Karpas-422 (cell line): ENCODE data around the gene LLGL1. TPM values are rescaled to one million over a fixed set of nuclear protein-coding genes. Genes with fewer than 3 reads are reported as not detected.

Experiments used
- DNase-seq: peaks from one replicate; pipeline ENCODE4 v3.0.0-alpha.2; 2015
- H2AFZ ChIP-seq: fragments of 200-600 bp; sonication (generic); 2 replicates; pipeline ENCODE4 v1.6.1; 2014; ENCODE audit warnings: antibody characterized with exemption, low read length, mixed read lengths
- H3K27ac ChIP-seq: fragments of 200-600 bp; sonication (generic); 2 replicates; pipeline ENCODE4 v1.5.1; 2014; ENCODE audit warnings: mild to moderate bottlenecking, low read length, moderate library complexity
- H3K27me3 ChIP-seq: fragments of 200-600 bp; sonication (generic); 2 replicates; pipeline ENCODE4 v1.6.1; 2014; ENCODE audit warnings: low read length, mixed read lengths
- H3K36me3 ChIP-seq: fragments of 200-600 bp; sonication (generic); 2 replicates; pipeline ENCODE4 v1.6.1; 2014; ENCODE audit warnings: low read length, mixed read lengths; ENCODE audit not compliant: insufficient read depth
- H3K4me1 ChIP-seq: fragments of 200-600 bp; sonication (generic); 2 replicates; pipeline ENCODE4 v1.6.1; 2014; ENCODE audit warnings: mild to moderate bottlenecking, low read length, mixed read lengths
- H3K4me2 ChIP-seq: fragments of 200-600 bp; sonication (generic); 2 replicates; pipeline ENCODE4 v1.6.1; 2014; ENCODE audit warnings: low read length, low read depth, mild to moderate bottlenecking; ENCODE audit not compliant: poor library complexity, severe bottlenecking
- H3K4me3 ChIP-seq: fragments of 200-600 bp; sonication (generic); 2 replicates; pipeline ENCODE4 v1.5.1; 2014; ENCODE audit warnings: mild to moderate bottlenecking, antibody characterized with exemption, low read length, mixed read lengths
- H3K79me2 ChIP-seq: fragments of 200-600 bp; sonication (generic); 2 replicates; pipeline ENCODE4 v1.6.1; 2014; ENCODE audit warnings: mild to moderate bottlenecking, low read length, mixed read lengths
- H3K9ac ChIP-seq: fragments of 200-600 bp; sonication (generic); 2 replicates; pipeline ENCODE4 v1.6.0; 2014; ENCODE audit warnings: low read length
- H3K9me2 ChIP-seq: fragments of 200-600 bp; sonication (generic), shearing (Covaris generic); replicated peaks from 2 replicates; pipeline ENCODE4 v1.6.0; 2014; ENCODE audit warnings: mild to moderate bottlenecking, low read length, moderate library complexity; ENCODE audit not compliant: insufficient read depth
- H3K9me3 ChIP-seq: fragments of 300-700, 200-600 bp; sonication (generic); 2 replicates; pipeline ENCODE4 v1.6.1; 2014; ENCODE audit warnings: low read length, mixed read lengths
- H4K20me1 ChIP-seq: fragments of 200-600 bp; sonication (generic); 2 replicates; pipeline ENCODE4 v1.6.1; 2014; ENCODE audit warnings: mild to moderate bottlenecking, antibody characterized with exemption, low read length, low read depth; ENCODE audit not compliant: insufficient read depth
- total RNA-seq: library from RNA; depleted of rRNA; stranded (reverse); fragments of >200 nt; shearing (Covaris generic); gene quantifications from 2 replicates; pipeline ENCODE4 v1.2.3, GENCODE V29; 2014; ENCODE audit warnings: low replicate concordance

Gene LLGL1
- total RNA-seq, 1 experiment from 2014 or later, result 12.1 TPM

DNA sequence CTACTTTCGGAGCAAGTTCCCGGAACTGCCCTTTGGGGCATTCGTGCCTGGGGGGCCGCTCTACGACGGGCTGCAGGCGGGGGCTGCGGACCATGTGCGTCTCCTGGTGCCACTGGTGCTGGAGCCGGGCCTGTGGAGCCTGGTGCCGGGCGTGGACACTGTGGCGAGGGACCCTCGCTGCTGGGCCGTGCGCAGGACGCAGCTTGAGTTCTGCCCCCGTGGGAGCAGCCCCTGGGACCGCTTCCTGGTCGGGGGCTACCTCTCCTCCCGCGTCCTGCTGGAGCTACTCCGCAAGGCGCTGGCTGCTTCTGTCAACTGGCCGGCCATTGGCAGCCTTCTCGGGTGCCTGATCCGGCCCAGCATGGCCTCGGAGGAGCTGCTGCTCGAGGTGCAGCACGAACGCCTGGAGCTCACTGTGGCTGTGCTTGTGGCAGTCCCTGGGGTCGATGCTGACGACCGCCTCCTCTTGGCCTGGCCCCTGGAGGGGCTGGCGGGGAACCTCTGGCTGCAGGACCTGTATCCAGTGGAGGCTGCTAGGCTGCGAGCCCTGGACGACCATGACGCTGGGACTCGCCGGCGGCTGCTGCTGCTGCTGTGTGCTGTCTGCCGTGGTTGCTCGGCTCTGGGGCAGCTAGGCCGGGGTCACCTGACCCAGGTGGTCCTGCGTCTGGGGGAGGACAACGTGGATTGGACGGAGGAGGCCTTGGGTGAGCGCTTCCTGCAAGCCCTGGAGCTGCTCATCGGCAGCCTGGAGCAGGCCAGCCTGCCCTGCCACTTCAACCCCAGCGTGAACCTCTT is 38.6 kb downstream of the LLGL1 start:
- H3K9me3 ChIP-seq, result no peaks in the 10 kb centered on the region
- H3K4me1 ChIP-seq, result peaks cover 19% of the 10 kb centered on the region
- H3K4me2 ChIP-seq, result no peak overlapping the region
- no peak overlapping the region for H2AFZ ChIP-seq
- H3K27me3 ChIP-seq, result no peaks in the 10 kb centered on the region
- no peaks in the 10 kb centered on the region for H3K9me2 ChIP-seq
- no peak overlapping the region for H3K27ac ChIP-seq
- H3K79me2 ChIP-seq, result no peaks in the 10 kb centered on the region
- H4K20me1 ChIP-seq, result no peaks in the 10 kb centered on the region
- no peak overlapping the region for H3K9ac ChIP-seq
- H3K36me3 ChIP-seq, result no peaks in the 10 kb centered on the region
- no peak for DNase-seq
- no peak overlapping the region for H3K4me3 ChIP-seq

DNA sequence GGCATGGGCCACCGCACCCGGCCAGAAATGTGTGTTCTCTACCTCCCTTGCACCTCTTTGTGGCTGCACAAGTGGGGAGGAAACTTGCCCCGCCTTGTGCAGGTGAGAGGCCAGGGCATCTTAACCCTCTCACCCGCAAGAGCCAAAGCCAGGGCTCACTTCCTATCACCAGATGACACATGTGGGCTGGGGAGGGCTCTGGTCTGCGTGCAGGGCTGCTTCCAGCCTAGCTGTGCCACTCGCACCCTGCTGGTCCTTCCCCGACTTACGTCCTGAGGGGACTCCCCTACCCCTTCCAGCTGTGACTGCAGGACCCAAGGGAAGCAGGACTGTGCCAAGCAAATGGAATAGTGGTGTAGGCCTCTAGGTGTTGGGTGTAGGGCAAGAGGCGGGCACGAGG is 41.9 kb downstream of the LLGL1 start:
- H3K4me1 ChIP-seq, result no peaks in the 10 kb centered on the region
- no peak overlapping the region for H3K4me2 ChIP-seq
- no peak overlapping the region for H2AFZ ChIP-seq
- H3K9me3 ChIP-seq, result no peaks in the 10 kb centered on the region
- H3K79me2 ChIP-seq, result no peaks in the 10 kb centered on the region
- H3K9me2 ChIP-seq, result no peaks in the 10 kb centered on the region
- no peak overlapping the region for H3K27ac ChIP-seq
- H3K4me3 ChIP-seq, result no peak overlapping the region
- no peaks in the 10 kb centered on the region for H3K27me3 ChIP-seq
- no peaks in the 10 kb centered on the region for H4K20me1 ChIP-seq
- H3K36me3 ChIP-seq, result peaks cover 4% of the 10 kb centered on the region; the same call in 1 of the 2 replicates
- no peak overlapping the region for H3K9ac ChIP-seq
- DNase-seq, result no peak

DNA sequence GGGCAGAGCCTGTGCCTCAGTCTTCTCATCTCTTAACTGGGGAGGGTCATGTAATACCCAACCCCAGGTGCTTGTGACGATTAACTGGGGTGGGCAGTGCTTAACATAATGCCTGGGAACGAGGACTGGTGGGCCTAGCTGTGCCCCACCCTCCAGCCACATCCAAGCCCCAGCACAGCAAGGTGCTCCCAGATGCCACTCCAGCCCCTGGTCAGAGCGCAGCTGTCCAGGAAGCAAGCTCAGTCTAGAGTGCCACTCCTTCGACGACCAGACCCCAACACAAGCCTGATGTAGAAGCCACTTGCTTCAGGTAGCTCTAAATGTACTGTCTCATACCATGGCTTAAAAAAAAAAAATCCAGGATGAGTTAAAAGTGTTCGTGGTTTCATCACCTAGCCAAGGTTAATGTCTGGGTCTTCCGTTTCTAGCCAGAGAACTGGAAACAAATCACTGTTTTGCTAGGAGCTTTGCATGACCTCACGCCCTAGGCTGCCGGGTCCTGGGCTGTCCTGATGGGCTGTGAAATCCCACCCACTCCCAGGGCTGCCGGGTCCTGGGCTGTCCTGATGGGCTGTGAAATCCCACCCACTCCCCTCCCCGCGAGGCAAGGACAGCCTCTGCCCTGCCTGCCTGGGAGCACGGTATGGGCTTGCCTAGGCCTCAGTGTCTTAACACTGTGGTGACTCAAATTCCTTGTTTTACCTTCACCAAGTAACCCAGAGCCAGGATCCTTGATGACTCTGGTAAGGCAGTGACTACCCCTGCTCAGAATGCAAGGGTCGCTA is 42.7 kb downstream of the LLGL1 start:
- no peak overlapping the region for H3K4me2 ChIP-seq
- no peak overlapping the region for H3K4me3 ChIP-seq
- H4K20me1 ChIP-seq, result no peaks in the 10 kb centered on the region
- no peaks in the 10 kb centered on the region for H3K9me3 ChIP-seq
- H2AFZ ChIP-seq, result no peak overlapping the region
- H3K36me3 ChIP-seq, result peaks cover 5% of the 10 kb centered on the region; the same call in 1 of the 2 replicates
- no peak for DNase-seq
- H3K27me3 ChIP-seq, result no peaks in the 10 kb centered on the region
- H3K79me2 ChIP-seq, result no peaks in the 10 kb centered on the region
- H3K9ac ChIP-seq, result no peak overlapping the region
- H3K27ac ChIP-seq, result no peak overlapping the region
- no peaks in the 10 kb centered on the region for H3K4me1 ChIP-seq
- no peaks in the 10 kb centered on the region for H3K9me2 ChIP-seq

DNA sequence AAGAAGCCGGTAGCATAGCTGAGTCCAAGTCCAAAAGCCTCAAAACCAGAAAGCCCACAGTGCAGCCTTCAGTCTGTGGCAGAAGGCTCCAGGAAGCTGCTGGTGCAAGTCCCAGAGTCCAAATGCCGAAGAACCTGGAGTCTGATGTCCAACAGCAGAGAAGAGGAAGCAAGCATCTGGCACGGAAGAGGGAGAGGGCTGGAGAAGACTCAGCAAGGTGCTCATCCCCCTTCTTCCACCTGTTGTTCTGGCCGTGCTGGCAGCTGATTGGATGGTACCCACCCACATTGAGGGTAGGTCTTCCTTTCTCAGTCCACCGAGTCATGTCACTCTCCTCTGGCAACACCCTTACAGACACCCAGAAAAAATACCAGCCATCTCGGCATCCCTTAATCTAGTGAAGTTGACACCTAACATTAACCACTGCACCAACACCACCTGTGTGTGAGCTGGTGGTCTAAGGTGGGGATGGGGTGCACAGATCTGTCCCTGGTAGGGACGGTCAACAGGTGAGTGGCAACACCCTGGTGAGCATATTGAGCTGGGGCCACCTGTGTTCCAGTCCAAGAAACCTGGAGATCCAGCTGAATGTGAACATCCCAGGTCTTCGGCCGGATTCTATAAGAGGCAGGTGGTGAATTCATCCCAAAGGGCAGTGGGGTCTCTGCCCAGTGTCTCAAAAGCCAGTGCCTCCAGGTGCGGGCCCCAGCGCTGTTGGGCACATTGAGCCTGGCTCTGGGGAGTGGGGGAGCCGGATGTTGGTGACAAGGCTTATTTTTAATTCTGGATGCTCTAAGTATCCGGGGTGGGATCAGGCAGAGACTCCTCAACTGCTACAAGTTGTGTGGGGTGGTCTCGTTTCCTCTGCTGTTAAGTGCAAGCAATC is 44.9 kb downstream of the LLGL1 start:
- Histone ChIP-seq H3K4me2 (no peak overlapping the region), H3K36me3 (peaks cover 9% of the 10 kb centered on the region; the same call in 1 of the 2 replicates), H4K20me1 (no peaks in the 10 kb centered on the region), H3K4me3 (no peak overlapping the region), H3K4me1 (no peaks in the 10 kb centered on the region), H2AFZ (no peak overlapping the region), H3K27ac (no peak overlapping the region), H3K27me3 (no peaks in the 10 kb centered on the region), H3K9ac (no peak overlapping the region), H3K79me2 (no peaks in the 10 kb centered on the region), H3K9me2 (no peaks in the 10 kb centered on the region), H3K9me3 (no peaks in the 10 kb centered on the region)
- DNase-seq, result no peak

DNA sequence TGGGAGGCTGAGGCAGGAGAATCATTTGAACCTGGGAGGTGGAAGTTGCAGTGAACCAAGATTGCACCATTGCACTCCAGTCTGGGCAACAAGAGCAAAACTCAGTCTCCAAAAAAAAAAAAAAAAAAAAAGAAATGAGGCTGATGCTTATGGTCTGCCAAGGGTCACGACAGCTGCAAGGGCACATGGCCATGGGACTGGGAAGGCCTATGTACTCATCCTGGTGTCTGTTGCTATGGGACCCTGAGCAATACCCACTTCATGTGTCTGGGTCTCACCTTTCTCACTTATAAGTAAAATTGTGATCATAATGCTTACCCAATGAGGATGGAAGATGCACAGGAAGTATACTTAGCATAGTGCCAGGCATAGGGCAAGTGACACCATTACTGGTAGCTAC is 51.6 kb downstream of the LLGL1 start:
- Histone ChIP-seq H3K36me3 (peaks cover 34% of the 10 kb centered on the region), H4K20me1 (no peaks in the 10 kb centered on the region), H2AFZ (no peak overlapping the region), H3K4me2 (no peak overlapping the region), H3K27ac (no peak overlapping the region), H3K79me2 (no peaks in the 10 kb centered on the region), H3K9me3 (no peaks in the 10 kb centered on the region), H3K9ac (no peak overlapping the region), H3K4me3 (no peak overlapping the region), H3K9me2 (no peaks in the 10 kb centered on the region), H3K27me3 (no peaks in the 10 kb centered on the region), H3K4me1 (no peaks in the 10 kb centered on the region)
- no peak for DNase-seq

DNA sequence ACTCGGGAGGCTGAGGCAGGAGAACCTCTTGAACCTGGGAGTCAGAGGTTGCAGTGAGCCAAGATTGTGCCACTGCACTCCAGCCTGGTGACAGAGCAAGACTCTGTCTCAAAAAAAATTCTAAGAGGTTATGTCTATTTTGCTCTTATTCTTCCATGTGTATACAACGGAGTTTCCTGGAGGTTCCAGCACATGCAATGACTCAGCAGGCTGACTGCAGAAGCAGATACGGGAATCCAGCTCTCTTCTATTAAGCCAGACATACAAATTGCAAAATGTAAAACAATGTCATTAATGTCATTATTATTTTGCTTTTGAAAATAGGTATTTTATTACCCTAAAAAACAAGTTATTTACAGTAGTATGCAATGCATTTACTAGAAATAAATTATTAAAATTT is 53.4 kb downstream of the LLGL1 start:
- no peaks in the 10 kb centered on the region for H3K27me3 ChIP-seq
- no peak overlapping the region for H3K9ac ChIP-seq
- DNase-seq, result no peak
- no peaks in the 10 kb centered on the region for H4K20me1 ChIP-seq
- H3K4me2 ChIP-seq, result no peak overlapping the region
- no peak overlapping the region for H2AFZ ChIP-seq
- peaks cover 40% of the 10 kb centered on the region for H3K36me3 ChIP-seq
- H3K79me2 ChIP-seq, result no peaks in the 10 kb centered on the region
- H3K4me1 ChIP-seq, result no peaks in the 10 kb centered on the region
- no peak overlapping the region for H3K27ac ChIP-seq
- no peaks in the 10 kb centered on the region for H3K9me3 ChIP-seq
- H3K4me3 ChIP-seq, result no peak overlapping the region
- H3K9me2 ChIP-seq, result no peaks in the 10 kb centered on the region

DNA sequence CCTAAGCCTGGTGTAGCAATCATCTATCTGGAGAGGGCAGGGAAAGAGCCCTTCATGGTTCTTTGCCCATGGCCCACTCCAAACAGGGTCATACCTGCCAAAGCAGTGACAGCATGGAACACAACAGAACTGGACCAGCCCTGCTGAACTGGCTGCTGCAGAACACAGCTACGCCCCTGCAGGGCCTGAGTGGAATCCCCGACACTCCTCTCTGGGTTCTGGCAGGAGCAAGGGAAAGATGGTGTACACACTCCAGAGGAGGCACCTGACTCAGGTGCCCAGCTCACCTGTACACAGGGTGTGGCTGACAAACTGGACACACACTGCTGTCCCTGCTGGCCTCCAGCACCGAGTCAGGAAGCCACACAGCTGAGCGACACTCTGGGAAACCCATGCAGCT is 54.8 kb downstream of the LLGL1 start:
- H3K27ac ChIP-seq, result no peak overlapping the region
- H4K20me1 ChIP-seq, result no peaks in the 10 kb centered on the region
- H3K36me3 ChIP-seq, result peaks cover 41% of the 10 kb centered on the region
- H2AFZ ChIP-seq, result no peak overlapping the region
- no peaks in the 10 kb centered on the region for H3K4me1 ChIP-seq
- H3K4me2 ChIP-seq, result no peak overlapping the region
- H3K4me3 ChIP-seq, result no peak overlapping the region
- no peak for DNase-seq
- H3K79me2 ChIP-seq, result no peaks in the 10 kb centered on the region
- H3K9ac ChIP-seq, result no peak overlapping the region
- no peaks in the 10 kb centered on the region for H3K9me3 ChIP-seq
- H3K27me3 ChIP-seq, result no peaks in the 10 kb centered on the region
- no peaks in the 10 kb centered on the region for H3K9me2 ChIP-seq
